HG03469 (cell line): ENCODE data around the gene RASSF5.
"Not testable (repeated sequence)": the region's sequence is repeated elsewhere in the genome, so short reads cannot be mapped to it uniquely, and the experiment has no call there.

ENCODE experiments used
- ATAC-seq: cut with Tn5 transposase; IDR thresholded peaks from one replicate; pipeline ENCODE4 v1.9.1; 2021; ENCODE audit warnings: mild to moderate bottlenecking, moderate library complexity, moderate number of reproducible peaks; ENCODE audit not compliant: unreplicated experiment

RASSF5 gene

GRCh38 chr1:206476058-206476457, 31.3 kb upstream of the RASSF5 start:
- ATAC-seq: no peak

GRCh38 chr1:206476591-206476990, 30.7 kb upstream of the RASSF5 start:
- ATAC-seq: no peak

DNA sequence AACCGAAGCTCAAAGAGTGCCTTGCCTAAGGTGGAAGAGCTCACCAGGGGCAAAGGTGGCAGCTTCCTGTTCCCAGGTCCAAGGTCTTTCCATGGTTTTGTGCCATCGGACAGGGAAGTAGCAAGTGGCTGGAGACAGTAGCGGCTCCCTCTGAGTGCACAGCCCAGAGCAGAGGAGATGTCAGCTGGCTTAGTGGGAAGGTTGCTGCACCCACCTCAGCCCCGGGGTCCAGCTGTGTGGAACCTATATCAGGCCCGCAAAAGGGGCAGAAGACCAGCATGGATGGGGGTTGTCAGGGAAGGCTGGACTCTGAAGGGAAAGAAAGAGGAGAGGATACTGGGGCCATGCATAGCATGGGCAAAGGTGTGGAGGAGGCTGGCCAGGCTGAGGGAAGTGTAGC, 30.2 kb upstream of the RASSF5 start:
- ATAC-seq: no peak

DNA sequence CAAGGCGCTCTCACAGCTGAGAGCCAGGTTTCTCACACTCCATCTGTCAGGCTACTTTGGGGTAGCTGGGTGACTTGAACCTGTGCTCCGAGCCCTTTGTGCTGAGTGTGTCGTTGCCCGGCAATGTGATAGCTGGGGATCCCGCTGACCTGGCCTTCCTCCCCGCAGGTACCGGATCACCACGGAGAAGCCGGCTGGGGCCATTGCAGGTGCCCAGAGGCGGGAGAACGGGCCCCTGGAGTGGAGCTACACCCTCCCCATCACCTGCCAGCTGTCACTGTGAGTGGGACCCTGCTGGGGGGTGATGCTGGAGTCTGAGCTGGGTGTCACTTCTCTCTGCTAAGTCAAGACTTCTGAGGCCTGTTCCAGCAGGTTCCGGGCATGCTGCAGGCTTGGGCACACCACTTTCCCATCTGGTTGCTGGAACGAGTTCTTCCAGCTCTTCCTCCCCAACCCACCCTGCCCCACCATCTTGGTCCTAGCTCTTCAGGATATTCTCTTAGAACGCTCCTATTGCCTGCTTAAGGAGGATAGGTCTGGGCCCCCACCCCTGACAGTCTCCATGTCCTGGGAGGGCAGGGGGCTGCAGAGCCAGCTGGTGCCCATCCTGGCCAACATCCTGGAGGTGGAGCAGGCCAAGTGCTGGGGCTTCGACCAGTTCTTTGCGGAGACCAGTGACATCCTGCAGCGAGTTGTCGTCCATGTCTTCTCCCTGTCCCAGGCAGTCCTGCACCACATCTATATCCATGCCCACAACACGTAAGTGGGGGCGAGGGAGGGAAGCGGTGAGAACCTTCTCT, 29.6 kb upstream of the RASSF5 start:
- ATAC-seq: no peak

GRCh38 chr1:206478746-206479145, 28.6 kb upstream of the RASSF5 start:
- no peak for ATAC-seq

GRCh38 chr1:206479183-206480125, 27.9 kb upstream of the RASSF5 start:
- no peak for ATAC-seq

DNA sequence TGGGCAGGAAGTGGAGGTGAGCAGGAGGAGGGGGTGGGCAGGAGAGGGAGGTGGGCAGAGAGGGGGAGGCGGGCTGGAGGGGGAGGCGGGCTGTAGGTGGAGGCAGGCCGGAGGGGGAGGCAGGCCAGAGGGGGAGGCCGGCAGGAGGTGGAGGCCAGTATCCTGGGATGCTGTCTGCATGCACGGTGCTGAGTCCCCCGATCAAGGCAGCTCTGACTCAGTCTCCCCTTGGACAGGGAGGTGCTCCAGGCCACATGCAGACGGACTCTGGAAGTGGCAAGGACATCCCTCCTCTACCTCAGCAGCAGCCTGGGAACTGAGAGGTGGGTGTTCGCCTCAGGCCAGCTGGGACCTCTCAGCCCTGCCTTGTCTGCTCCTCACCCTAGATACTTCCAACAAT, 27.1 kb upstream of the RASSF5 start:
- no peak for ATAC-seq

DNA sequence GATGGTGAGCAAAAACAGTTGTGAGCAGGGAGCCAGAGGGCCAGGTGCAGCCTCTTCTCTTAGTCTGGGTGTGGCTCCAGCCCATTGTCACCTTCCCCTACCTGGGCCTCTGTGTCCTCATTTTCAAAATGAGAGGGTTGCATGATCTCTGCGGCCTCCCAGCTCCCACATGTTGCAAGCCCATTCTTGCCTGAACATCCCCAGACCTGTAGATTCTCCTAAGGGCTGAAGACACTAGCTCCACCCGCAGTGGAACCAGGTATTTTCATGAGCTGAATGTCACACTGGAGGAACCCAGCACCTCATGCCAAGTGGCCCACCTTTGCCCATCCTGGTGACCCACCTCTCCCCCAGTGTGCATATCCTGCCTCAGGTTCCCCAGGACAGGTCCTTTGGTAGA, 24.7 kb upstream of the RASSF5 start:
- no peak for ATAC-seq

- not testable (repeated sequence) for ATAC-seq
Observed at GRCh38 chr1:206483864-206484263, 23.5 kb upstream of the RASSF5 start.

GRCh38 chr1:206484901-206485300, 22.4 kb upstream of the RASSF5 start:
- no peak for ATAC-seq

DNA sequence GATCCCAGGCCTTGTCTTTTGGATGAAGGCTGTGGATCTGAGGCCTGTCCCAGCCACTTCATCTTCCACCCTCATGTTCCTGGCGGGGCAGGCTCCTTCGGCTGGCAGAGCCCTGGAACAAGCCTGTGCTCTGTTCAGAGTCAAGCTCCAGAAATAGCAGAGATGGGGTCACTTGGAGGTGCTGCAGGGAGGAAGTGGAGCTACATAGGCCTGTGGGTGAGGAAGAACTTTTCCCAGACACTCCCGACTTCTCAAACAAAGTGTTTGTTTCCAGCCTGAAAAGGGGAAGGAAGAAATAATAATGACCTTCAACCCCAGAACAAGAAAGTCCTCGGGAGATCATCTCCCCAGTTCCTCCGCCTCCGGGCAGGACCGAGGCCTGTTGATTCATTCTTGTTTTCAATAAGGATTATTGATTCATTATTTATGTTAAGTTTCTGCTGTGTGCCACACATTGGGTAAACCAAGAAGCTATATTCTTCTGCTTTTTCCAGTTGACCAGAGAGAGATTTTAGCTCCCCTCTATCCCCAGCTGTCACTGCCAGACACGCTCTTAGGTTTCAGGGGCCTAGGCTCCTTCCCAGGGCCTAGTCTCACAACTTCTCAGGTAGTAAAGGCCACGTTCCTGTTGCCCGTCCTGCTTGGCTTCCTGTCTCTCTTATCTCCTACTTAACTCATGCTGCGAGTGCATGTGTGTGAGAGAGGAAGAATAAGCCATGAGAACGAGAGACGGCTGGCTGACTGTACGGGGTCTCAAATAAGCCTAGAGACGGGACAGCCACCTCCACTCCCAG, 20.1 kb upstream of the RASSF5 start:
- no peak for ATAC-seq

- no peak for ATAC-seq
Observed at GRCh38 chr1:206487970-206488369, 19.4 kb upstream of the RASSF5 start.

- no peak for ATAC-seq
Observed at GRCh38 chr1:206488466-206488865, 18.9 kb upstream of the RASSF5 start.

DNA sequence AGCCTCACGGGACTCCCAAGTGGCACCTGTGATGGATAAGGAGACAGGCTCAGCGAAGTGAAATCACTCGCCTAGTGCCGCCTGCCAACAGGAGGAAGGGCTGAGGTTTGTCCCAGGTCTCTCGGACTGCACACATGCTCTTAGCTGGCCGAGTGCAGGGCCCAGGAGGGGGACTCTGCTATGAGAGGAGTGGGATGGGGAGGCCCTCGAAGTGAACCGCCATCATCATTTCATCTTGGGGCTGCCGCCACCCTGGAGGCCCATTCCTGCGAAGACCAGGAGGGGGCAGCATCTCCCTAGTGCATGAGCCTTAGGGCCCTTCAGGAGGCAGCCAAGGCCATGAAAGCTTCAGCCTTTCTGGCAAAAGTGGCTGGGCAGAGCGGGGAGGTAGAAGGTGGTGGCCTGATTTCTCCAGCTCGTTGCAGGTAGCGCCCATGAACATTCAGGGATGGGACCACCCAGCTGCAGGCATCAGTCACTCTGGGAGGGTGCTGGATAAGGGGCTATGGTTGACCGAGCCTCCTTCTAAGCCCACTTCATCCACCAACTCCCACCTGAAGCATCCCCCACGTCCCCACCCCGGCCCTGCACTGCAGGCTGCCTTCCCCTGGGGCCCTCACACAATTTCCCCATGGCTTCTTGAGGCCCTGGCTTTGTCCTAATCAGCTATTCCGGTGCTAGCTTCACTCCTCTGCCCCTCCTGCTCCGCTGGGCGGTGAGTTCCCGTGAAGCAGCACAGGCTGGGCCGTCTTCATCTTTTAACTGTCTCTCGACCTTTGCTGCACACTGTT, 17.2 kb upstream of the RASSF5 start:
- ATAC-seq: no peak

DNA sequence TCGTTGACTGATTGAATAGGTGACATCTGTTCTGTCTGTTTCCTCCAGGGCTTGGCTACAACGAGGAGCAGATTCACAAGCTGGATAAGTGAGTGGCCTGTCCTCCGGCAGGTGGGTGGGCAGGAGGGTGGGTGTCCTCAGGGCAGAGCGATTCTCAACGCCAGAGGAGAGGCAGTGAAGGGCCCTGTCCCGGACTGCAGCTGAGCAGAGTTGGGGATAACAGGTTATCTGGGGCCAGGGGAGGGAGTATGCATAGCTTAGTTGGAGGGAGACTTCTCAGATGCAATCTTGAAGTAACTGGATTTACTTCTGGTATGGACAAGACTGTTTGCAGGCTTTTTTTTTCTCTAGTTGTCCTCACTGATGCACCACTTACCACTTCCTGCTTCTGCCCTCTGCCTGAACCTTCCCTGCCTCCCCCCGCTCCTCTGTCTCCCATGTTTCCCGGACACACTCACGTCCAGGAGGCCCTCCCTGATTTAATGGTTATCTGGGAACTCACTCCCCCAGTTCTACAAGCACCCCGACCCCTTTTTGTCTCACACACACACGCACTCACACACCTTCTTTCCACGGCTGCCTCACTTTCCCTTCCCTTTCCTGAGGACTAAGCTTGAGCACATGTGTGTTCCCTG, 16.4 kb upstream of the RASSF5 start:
- ATAC-seq: no peak

- no peak for ATAC-seq
Observed at GRCh38 chr1:206491616-206492015, 15.7 kb upstream of the RASSF5 start.

- no peak for ATAC-seq
Observed at GRCh38 chr1:206492589-206492988, 14.7 kb upstream of the RASSF5 start.

DNA sequence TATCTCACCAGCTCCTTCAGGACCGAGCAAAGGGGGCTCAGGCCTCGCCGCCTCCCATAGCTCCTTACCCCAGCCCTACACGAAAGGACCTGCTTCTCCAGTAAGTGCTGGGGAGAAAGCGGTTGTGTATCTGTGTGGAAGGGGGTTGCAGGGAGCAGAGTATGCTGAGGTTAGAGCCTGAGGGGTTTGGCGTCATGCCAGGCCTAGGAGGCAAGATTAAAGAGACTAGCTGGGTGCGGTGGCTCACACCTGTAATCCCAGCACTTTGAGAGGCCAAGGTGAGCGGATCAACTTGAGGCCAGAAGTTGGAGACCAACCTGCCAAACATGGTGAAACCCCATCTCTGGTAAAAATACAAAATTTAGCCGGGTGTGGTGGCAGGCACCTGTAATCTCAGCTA, 14.1 kb upstream of the RASSF5 start:
- ATAC-seq: no peak

- ATAC-seq: no peak
Observed at GRCh38 chr1:206495011-206495461, 12.3 kb upstream of the RASSF5 start.
